Loucy (cell line): Measurements from ENCODE around the gene TBC1D20.

Source experiments
- EZH2phosphoT487 ChIP-seq: fragments of 200-600 bp; IDR thresholded peaks from 2 replicates; pipeline ENCODE4 v1.6.1; 2018; ENCODE audit warnings: antibody characterized with exemption, mild to moderate bottlenecking, moderate library complexity, borderline replicate concordance
- TF ChIP-seq, protein P1 (sequence below): fragments of 200-600 bp; sonication (generic); conservative IDR thresholded peaks from 2 replicates; pipeline ENCODE4 v1.5.1; 2014; ENCODE audit warnings: mild to moderate bottlenecking, antibody characterized with exemption, low read length

DNA sequence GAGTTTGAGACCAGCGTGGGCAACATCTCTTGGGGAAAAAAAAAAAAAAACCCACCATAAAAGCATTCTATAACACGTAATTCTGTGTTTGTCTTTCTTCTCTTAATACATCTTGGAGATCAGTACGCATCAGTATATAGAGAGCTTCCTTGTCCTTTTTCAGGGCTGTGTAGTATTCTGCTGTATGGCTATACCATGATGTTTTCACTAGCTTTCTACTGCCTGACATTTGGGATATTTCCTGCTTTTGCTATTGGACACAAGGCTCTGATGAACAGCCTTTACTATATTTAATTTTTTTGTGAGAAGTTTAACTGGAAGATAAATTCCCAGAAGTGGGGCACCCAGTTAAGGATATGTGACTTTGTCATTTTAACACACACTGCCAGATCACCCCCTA, 74.8 kb downstream of the TBC1D20 start:
- TF ChIP-seq, protein P1, sequence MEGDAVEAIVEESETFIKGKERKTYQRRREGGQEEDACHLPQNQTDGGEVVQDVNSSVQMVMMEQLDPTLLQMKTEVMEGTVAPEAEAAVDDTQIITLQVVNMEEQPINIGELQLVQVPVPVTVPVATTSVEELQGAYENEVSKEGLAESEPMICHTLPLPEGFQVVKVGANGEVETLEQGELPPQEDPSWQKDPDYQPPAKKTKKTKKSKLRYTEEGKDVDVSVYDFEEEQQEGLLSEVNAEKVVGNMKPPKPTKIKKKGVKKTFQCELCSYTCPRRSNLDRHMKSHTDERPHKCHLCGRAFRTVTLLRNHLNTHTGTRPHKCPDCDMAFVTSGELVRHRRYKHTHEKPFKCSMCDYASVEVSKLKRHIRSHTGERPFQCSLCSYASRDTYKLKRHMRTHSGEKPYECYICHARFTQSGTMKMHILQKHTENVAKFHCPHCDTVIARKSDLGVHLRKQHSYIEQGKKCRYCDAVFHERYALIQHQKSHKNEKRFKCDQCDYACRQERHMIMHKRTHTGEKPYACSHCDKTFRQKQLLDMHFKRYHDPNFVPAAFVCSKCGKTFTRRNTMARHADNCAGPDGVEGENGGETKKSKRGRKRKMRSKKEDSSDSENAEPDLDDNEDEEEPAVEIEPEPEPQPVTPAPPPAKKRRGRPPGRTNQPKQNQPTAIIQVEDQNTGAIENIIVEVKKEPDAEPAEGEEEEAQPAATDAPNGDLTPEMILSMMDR = no peak
- TF ChIP-seq EZH2phosphoT487 = no peak
